HL-60 (cell line): ENCODE results near the gene FBXW9.

Source experiments
- DNase-seq, 2 experiments: peaks; one replicate each; pipeline ENCODE4 v3.0.0-alpha.2; 2010 to 2020; ENCODE audit warnings: low read depth in 1 of 2, low spot score in 1 of 2
- H3K27ac ChIP-seq: fragments of 250-450 bp; sonication (Bioruptor Pico); replicated peaks from 2 replicates; pipeline ENCODE4 v1.5.1; 2020; ENCODE audit warnings: mild to moderate bottlenecking, moderate library complexity
- H3K27me3 ChIP-seq: fragments of 250-450 bp; sonication (Bioruptor Pico); 2 replicates; pipeline ENCODE4 v1.5.1; 2021; ENCODE audit warnings: mild to moderate bottlenecking, moderate library complexity; ENCODE audit not compliant: insufficient read depth, poor library complexity, severe bottlenecking
- H3K4me3 ChIP-seq: replicated peaks from 2 replicates; pipeline ENCODE4 v1.5.1; 2011; ENCODE audit warnings: mild to moderate bottlenecking, control low read depth, low read length; ENCODE audit not compliant: insufficient read depth
- GABPA ChIP-seq: IDR thresholded peaks from 2 replicates; pipeline ENCODE4 v1.6.1; 2012; ENCODE audit warnings: low read depth
- POLR2AphosphoS5 ChIP-seq: IDR thresholded peaks from 2 replicates; pipeline ENCODE4 v1.6.1; 2012; ENCODE audit warnings: low read depth
- SPI1 ChIP-seq: IDR thresholded peaks from 2 replicates; pipeline ENCODE4 v1.6.1; 2012; ENCODE audit warnings: low read depth, mild to moderate bottlenecking, borderline replicate concordance
- TF ChIP-seq, protein P1 (sequence below): IDR thresholded peaks from 2 replicates; pipeline ENCODE4 v1.6.1; 2012; ENCODE audit warnings: low read depth; ENCODE audit not compliant: insufficient replicate concordance
- TF ChIP-seq, protein P2 (sequence below): IDR thresholded peaks from one replicate; pipeline ENCODE4 v1.5.1; 2011; ENCODE audit warnings: low read length, control low read depth, inconsistent platforms; ENCODE audit not compliant: insufficient read depth

The FBXW9 gene

DNA sequence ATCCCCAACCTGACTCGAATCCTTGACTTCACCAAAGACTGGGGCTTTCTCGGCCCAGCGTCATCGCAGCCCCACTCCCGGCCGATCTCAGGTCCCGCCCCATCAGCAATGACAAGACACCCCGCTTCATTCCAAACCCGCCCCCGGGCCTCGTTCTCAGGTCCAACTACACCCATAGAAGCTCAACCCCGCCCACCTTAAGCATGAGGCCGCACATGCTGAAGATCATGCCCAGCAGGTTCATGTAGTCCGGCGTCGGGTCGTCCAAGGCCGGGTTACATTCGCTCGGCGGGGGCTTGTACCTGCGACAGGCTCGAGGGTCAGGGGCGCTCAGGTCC lies 27.5 kb downstream of the FBXW9 start:
- Histone ChIP-seq H3K4me3 (peak overlapping the region; percentile 86), H3K27ac (peak overlapping the region; percentile 99), H3K27me3 (no peaks in the 10 kb centered on the region)
- DNase-seq, result peak; percentile 45 to 63
- TF ChIP-seq GABPA (no peak), SPI1 (no peak), POLR2AphosphoS5 (no peak)
- TF ChIP-seq, protein P1, sequence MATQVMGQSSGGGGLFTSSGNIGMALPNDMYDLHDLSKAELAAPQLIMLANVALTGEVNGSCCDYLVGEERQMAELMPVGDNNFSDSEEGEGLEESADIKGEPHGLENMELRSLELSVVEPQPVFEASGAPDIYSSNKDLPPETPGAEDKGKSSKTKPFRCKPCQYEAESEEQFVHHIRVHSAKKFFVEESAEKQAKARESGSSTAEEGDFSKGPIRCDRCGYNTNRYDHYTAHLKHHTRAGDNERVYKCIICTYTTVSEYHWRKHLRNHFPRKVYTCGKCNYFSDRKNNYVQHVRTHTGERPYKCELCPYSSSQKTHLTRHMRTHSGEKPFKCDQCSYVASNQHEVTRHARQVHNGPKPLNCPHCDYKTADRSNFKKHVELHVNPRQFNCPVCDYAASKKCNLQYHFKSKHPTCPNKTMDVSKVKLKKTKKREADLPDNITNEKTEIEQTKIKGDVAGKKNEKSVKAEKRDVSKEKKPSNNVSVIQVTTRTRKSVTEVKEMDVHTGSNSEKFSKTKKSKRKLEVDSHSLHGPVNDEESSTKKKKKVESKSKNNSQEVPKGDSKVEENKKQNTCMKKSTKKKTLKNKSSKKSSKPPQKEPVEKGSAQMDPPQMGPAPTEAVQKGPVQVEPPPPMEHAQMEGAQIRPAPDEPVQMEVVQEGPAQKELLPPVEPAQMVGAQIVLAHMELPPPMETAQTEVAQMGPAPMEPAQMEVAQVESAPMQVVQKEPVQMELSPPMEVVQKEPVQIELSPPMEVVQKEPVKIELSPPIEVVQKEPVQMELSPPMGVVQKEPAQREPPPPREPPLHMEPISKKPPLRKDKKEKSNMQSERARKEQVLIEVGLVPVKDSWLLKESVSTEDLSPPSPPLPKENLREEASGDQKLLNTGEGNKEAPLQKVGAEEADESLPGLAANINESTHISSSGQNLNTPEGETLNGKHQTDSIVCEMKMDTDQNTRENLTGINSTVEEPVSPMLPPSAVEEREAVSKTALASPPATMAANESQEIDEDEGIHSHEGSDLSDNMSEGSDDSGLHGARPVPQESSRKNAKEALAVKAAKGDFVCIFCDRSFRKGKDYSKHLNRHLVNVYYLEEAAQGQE, result no peak
- TF ChIP-seq, protein P2, sequence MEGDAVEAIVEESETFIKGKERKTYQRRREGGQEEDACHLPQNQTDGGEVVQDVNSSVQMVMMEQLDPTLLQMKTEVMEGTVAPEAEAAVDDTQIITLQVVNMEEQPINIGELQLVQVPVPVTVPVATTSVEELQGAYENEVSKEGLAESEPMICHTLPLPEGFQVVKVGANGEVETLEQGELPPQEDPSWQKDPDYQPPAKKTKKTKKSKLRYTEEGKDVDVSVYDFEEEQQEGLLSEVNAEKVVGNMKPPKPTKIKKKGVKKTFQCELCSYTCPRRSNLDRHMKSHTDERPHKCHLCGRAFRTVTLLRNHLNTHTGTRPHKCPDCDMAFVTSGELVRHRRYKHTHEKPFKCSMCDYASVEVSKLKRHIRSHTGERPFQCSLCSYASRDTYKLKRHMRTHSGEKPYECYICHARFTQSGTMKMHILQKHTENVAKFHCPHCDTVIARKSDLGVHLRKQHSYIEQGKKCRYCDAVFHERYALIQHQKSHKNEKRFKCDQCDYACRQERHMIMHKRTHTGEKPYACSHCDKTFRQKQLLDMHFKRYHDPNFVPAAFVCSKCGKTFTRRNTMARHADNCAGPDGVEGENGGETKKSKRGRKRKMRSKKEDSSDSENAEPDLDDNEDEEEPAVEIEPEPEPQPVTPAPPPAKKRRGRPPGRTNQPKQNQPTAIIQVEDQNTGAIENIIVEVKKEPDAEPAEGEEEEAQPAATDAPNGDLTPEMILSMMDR, result no peak

DNA sequence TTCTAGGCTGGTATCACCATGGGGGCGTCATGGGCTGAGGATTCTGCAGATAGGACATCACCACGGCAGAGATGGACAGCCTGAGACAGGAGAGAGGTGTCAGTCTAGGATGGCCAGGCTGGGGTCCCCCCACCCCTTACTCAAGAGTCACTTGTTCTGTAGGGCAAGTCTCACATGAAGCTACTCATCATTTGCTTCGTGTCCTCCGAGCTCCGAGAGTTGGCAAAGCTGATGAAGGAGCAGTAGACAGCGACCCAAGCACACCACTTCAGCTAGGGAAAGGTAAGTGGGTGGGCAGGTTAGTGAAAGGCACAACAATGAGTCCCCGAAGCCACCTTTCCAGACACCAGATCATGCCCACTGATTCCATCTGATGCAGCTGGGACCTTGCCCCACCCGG lies 28.1 kb downstream of the FBXW9 start:
- Histone ChIP-seq H3K27ac (peak overlapping the region; percentile 99; the same call in 1 of the 2 replicates), H3K4me3 (peak overlapping the region; percentile 86), H3K27me3 (no peaks in the 10 kb centered on the region)
- TF ChIP-seq, protein P1, result no peak
- TF ChIP-seq SPI1 (no peak), GABPA (no peak), POLR2AphosphoS5 (no peak)
- TF ChIP-seq, protein P2, result no peak
- no peak for DNase-seq

DNA sequence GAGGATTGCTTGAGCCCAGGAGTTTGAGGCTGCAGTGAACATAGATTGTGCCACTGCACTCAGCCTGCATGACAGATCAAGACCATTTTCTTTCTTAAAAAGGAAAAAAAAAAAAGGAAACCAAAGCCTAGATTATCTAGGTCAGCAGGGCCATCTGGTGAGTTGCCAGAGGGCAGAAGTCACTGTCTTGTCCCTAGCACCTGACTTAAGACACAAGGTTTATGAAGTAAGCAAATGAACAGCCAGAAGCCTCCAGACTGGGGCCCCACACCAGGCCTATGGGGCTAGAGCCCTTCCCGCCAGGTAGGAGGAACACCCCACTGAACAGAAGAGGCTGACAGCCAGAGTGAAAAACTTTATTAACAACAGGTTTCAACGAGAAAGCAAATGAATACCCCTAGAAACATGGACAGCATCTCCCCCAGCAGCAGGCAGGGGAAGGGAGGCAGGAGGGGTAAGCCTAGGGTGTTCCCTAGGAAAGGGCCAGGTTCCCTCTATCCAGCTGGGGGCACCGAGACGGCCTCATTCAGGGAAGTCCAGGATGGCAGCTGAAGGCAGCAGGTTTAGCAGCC lies 28.6 kb downstream of the FBXW9 start:
- H3K27me3 ChIP-seq, result no peaks in the 10 kb centered on the region
- no peak for DNase-seq
- no peak for TF ChIP-seq SPI1
- TF ChIP-seq, protein P1, result no peak
- TF ChIP-seq GABPA, result no peak
- TF ChIP-seq, protein P2, result no peak
- TF ChIP-seq POLR2AphosphoS5, result no peak
- no peak overlapping the region for H3K27ac ChIP-seq
- H3K4me3 ChIP-seq, result no peak overlapping the region
